K562 (cell line): ENCODE results near the gene MAP3K6. TPM values are rescaled to one million over a fixed set of nuclear protein-coding genes. Genes with fewer than 3 reads are reported as not detected.
A peak's percentile ranks its signal among the peaks of the same experiment; 100 is the strongest.

Experiments used
- CREM ChIP-seq: IDR thresholded peaks from 2 replicates; pipeline ENCODE4 v1.6.1; 2014; ENCODE audit warnings: antibody characterized with exemption, low read depth
- PHF8 ChIP-seq: fragments of 200-600 bp; sonication (generic); IDR thresholded peaks from 2 replicates; pipeline ENCODE4 v1.6.1; 2012; ENCODE audit warnings: mixed run types, mild to moderate bottlenecking, inconsistent platforms, low read length, moderate library complexity, borderline replicate concordance
- RB1 ChIP-seq: fragments of 450-650 bp; IDR thresholded peaks from 2 replicates; pipeline ENCODE4 v1.6.1; 2017; ENCODE audit warnings: low read depth, mild to moderate bottlenecking
- polyA plus RNA-seq, 8 experiments: library from polyadenylated mRNA; depleted of rRNA in 4 of 8; stranded (reverse) in 5 of 8; unstranded in 3 of 8; fragments of >200 nt; fragmentation: Nextera tagmentation in 2 of 8; fragmentation: Illumina TruSeq in 1 of 8; extraction: Ambion mirVana in 2 of 8; extraction: Trizol in 1 of 8; gene quantifications; 2 replicates each; pipeline versions ENCODE4 v1.2.1 to v1.2.3, GENCODE V29; 2011 to 2014; ENCODE audit warnings: inconsistent platforms in 1 of 8, missing spikeins in 1 of 8
- total RNA-seq, 7 experiments: library from RNA; depleted of rRNA in 6 of 7; stranded (reverse); fragments of >200 nt in 6 of 7; fragmentation: Illumina TruSeq in 2 of 7; extraction: Trizol in 2 of 7; gene quantifications; 2 replicates each; pipeline versions ENCODE4 v1.2.1 to v1.2.3, GENCODE V29; 2011 to 2021; ENCODE audit warnings: low replicate concordance in 1 of 7
- TF ChIP-seq, protein P1 (sequence below): fragments of 250-450 bp; sonication (Bioruptor Pico); IDR thresholded peaks from 2 replicates; pipeline ENCODE4 v1.9.0; 2021; ENCODE audit warnings: mild to moderate bottlenecking, inconsistent platforms
- TF ChIP-seq, protein P2 (sequence below): fragments of 450-650 bp; IDR thresholded peaks from 2 replicates; pipeline ENCODE4 v1.7.1; 2018; ENCODE audit warnings: mild to moderate bottlenecking, low read depth; ENCODE audit not compliant: partially characterized antibody
- TF ChIP-seq, protein P3 (sequence below): fragments of 450-650 bp; IDR thresholded peaks from 2 replicates; pipeline ENCODE4 v1.6.1; 2016; ENCODE audit warnings: low read depth
- TF ChIP-seq, protein P4 (sequence below): fragments of 250-450 bp; sonication (Bioruptor Pico); IDR thresholded peaks from 2 replicates; pipeline ENCODE4 v1.8.0; 2022; ENCODE audit warnings: inconsistent platforms, mild to moderate bottlenecking, moderate library complexity, borderline replicate concordance
- TF ChIP-seq, protein P5 (sequence below), 2 experiments: IDR thresholded peaks; 2 replicates each; pipeline ENCODE4 v1.6.1; 2011; ENCODE audit warnings: borderline replicate concordance in 1 of 2, control low read depth in 1 of 2, low read depth in 1 of 2, low read length in 1 of 2, mild to moderate bottlenecking in 1 of 2, mixed read lengths in 1 of 2, moderate library complexity in 1 of 2; ENCODE audit not compliant: insufficient read depth in 1 of 2, insufficient read length in 1 of 2, poor library complexity in 1 of 2, severe bottlenecking in 1 of 2; ENCODE audit errors: extremely low read depth in 1 of 2

The MAP3K6 gene
- total and polyA plus RNA-seq, 9 of the 15 experiments (the other 6 are each of a cell fraction or from before 2014, with no cell fraction given) = 0.99 to 21.9 (median 7.0) TPM

DNA sequence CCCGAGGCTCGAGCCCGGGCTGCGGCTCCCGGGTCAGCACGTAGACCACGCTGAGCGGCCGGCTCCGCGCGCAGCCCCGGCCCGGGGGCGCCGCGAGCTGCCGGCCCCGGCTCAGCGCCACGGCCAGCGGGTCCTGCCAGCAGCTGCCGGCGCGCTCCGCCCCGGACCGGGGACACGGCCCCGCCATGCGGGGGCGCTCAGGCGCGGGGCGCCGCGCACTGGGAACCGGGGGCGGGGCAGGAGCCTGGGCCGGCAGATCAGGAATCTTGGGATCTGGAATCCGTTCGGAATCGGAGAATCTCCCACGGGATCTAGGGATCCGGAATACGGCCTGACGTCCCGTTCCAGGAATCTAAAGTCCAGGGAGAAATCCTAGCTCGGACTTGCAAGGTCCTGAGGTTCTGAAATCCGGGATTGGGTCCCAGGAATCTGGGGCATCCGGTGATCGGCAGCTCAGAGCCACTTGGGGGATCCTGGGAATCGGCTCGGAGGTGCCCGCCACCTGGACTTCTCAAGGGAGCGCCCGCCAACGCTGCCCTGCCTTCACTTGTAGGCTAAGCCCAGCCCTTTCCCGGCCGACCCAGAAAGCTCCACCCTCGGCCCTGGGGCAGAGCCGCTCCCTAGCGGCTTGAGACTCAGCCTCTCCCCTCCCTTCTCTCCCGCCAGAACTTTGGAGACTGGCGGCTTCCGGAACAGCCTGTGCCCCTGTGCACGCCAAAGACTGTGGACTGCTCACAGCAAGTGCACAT lies at the start of gene MAP3K6 (continued):
- TF ChIP-seq, protein P1, sequence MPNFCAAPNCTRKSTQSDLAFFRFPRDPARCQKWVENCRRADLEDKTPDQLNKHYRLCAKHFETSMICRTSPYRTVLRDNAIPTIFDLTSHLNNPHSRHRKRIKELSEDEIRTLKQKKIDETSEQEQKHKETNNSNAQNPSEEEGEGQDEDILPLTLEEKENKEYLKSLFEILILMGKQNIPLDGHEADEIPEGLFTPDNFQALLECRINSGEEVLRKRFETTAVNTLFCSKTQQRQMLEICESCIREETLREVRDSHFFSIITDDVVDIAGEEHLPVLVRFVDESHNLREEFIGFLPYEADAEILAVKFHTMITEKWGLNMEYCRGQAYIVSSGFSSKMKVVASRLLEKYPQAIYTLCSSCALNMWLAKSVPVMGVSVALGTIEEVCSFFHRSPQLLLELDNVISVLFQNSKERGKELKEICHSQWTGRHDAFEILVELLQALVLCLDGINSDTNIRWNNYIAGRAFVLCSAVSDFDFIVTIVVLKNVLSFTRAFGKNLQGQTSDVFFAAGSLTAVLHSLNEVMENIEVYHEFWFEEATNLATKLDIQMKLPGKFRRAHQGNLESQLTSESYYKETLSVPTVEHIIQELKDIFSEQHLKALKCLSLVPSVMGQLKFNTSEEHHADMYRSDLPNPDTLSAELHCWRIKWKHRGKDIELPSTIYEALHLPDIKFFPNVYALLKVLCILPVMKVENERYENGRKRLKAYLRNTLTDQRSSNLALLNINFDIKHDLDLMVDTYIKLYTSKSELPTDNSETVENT = peak; percentile 82
- TF ChIP-seq PHF8 (peak; percentile 86; the same call in 1 of the 2 replicates), CREM (peak; percentile 1; the same call in 1 of the 2 replicates), RB1 (peak; percentile 91)
- TF ChIP-seq, protein P2, sequence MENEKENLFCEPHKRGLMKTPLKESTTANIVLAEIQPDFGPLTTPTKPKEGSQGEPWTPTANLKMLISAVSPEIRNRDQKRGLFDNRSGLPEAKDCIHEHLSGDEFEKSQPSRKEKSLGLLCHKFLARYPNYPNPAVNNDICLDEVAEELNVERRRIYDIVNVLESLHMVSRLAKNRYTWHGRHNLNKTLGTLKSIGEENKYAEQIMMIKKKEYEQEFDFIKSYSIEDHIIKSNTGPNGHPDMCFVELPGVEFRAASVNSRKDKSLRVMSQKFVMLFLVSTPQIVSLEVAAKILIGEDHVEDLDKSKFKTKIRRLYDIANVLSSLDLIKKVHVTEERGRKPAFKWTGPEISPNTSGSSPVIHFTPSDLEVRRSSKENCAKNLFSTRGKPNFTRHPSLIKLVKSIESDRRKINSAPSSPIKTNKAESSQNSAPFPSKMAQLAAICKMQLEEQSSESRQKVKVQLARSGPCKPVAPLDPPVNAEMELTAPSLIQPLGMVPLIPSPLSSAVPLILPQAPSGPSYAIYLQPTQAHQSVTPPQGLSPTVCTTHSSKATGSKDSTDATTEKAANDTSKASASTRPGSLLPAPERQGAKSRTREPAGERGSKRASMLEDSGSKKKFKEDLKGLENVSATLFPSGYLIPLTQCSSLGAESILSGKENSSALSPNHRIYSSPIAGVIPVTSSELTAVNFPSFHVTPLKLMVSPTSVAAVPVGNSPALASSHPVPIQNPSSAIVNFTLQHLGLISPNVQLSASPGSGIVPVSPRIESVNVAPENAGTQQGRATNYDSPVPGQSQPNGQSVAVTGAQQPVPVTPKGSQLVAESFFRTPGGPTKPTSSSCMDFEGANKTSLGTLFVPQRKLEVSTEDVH = peak; percentile 87
- TF ChIP-seq, protein P3, sequence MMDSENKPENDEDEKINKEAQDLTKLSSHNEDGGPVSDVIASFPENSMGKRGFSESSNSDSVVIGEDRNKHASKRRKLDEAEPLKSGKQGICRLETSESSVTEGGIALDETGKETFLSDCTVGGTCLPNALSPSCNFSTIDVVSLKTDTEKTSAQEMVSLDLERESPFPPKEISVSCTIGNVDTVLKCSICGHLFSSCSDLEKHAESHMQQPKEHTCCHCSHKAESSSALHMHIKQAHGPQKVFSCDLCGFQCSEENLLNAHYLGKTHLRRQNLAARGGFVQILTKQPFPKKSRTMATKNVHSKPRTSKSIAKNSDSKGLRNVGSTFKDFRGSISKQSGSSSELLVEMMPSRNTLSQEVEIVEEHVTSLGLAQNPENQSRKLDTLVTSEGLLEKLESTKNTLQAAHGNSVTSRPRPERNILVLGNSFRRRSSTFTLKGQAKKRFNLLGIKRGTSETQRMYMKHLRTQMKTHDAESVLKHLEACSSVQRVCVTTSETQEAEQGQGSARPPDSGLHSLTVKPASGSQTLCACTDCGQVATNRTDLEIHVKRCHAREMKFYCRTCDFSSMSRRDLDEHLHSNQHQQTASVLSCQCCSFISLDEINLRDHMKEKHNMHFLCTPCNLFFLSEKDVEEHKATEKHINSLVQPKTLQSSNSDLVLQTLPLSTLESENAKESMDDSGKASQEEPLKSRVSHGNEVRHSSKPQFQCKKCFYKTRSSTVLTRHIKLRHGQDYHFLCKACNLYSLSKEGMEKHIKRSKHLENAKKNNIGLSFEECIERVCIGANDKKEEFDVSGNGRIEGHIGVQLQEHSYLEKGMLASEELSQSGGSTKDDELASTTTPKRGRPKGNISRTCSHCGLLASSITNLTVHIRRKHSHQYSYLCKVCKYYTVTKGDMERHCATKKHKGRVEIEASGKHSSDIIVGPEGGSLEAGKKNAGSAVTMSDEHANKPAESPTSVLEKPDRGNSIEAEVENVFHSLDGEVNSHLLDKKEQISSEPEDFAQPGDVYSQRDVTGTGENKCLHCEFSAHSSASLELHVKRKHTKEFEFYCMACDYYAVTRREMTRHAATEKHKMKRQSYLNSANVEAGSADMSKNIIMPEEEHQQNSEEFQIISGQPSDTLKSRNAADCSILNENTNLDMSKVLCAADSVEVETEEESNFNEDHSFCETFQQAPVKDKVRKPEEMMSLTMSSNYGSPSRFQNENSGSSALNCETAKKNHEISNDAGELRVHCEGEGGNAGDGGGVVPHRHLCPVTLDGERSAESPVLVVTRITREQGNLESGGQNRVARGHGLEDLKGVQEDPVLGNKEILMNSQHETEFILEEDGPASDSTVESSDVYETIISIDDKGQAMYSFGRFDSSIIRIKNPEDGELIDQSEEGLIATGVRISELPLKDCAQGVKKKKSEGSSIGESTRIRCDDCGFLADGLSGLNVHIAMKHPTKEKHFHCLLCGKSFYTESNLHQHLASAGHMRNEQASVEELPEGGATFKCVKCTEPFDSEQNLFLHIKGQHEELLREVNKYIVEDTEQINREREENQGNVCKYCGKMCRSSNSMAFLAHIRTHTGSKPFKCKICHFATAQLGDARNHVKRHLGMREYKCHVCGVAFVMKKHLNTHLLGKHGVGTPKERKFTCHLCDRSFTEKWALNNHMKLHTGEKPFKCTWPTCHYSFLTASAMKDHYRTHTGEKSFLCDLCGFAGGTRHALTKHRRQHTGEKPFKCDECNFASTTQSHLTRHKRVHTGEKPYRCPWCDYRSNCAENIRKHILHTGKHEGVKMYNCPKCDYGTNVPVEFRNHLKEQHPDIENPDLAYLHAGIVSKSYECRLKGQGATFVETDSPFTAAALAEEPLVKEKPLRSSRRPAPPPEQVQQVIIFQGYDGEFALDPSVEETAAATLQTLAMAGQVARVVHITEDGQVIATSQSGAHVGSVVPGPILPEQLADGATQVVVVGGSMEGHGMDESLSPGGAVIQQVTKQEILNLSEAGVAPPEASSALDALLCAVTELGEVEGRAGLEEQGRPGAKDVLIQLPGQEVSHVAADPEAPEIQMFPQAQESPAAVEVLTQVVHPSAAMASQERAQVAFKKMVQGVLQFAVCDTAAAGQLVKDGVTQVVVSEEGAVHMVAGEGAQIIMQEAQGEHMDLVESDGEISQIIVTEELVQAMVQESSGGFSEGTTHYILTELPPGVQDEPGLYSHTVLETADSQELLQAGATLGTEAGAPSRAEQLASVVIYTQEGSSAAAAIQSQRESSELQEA = no peak
- TF ChIP-seq, protein P4, sequence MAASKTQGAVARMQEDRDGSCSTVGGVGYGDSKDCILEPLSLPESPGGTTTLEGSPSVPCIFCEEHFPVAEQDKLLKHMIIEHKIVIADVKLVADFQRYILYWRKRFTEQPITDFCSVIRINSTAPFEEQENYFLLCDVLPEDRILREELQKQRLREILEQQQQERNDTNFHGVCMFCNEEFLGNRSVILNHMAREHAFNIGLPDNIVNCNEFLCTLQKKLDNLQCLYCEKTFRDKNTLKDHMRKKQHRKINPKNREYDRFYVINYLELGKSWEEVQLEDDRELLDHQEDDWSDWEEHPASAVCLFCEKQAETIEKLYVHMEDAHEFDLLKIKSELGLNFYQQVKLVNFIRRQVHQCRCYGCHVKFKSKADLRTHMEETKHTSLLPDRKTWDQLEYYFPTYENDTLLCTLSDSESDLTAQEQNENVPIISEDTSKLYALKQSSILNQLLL (CRISPR knock-in tag) = no peak
- TF ChIP-seq, protein P5, sequence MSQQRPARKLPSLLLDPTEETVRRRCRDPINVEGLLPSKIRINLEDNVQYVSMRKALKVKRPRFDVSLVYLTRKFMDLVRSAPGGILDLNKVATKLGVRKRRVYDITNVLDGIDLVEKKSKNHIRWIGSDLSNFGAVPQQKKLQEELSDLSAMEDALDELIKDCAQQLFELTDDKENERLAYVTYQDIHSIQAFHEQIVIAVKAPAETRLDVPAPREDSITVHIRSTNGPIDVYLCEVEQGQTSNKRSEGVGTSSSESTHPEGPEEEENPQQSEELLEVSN (IDR thresholded peaks at IDR 0.05; ENCODE audit: borderline replicate concordance in 1 of 2, extremely low read depth in 1 of 2, insufficient read depth in 1 of 2, insufficient read length in 1 of 2, low read depth in 1 of 2, low read length in 1 of 2, poor library complexity in 1 of 2, severe bottlenecking in 1 of 2) = peak; percentile 49 to 72
